Endothelial cell of umbilical vein (primary cell): ENCODE measurements around the gene MTA1. TPM values are rescaled to one million over a fixed set of nuclear protein-coding genes. Genes with fewer than 3 reads are reported as not detected.

ENCODE experiments used
- BruUV-seq: library from RNA; stranded (reverse); fragments of 400-500 nt; replicated peaks from 2 replicates; lab custom pipeline; 2021; lab: Mats Ljungman, UMichigan
- CTCF ChIA-PET: fragments of 300-600, 350-600 bp; sonication (Branson Sonifier 250); formaldehyde crosslinking; loops from one replicate; lab custom pipeline; 2021; ENCODE audit warnings: antibody characterized with exemption, inconsistent platforms; lab: Charles Lee
- POLR2A ChIA-PET: fragments of 300-600, 350-600 bp; sonication (Branson Sonifier 250); formaldehyde crosslinking; loops from one replicate; lab custom pipeline; 2021; ENCODE audit warnings: antibody characterized with exemption, inconsistent platforms; lab: Charles Lee
- DNase-seq: peaks from one replicate; pipeline ENCODE4 v3.0.0-alpha.2; 2011; ENCODE audit warnings: low read depth, low spot score
- FAIRE-seq: peaks from 2 replicates; lab custom pipeline; 2011; peaks lifted over from hg19 to GRCh38; lab: Jason Lieb, UNC
- H2AFZ ChIP-seq: 2 replicates; pipeline ENCODE4 v1.6.0; 2012; ENCODE audit warnings: low read depth, low read length, control low read depth, inconsistent platforms
- H3K27ac ChIP-seq: 2 replicates; pipeline ENCODE4 v1.5.1; 2011; ENCODE audit warnings: low read depth, mild to moderate bottlenecking, control low read depth, low read length, moderate library complexity; ENCODE audit not compliant: insufficient read depth
- H3K27me3 ChIP-seq, 2 experiments: 2 replicates each; pipeline versions ENCODE4 v1.6.0 to v1.6.1; 2011; ENCODE audit warnings: low read length in 2 of 2, mixed read lengths in 1 of 2; ENCODE audit not compliant: control insufficient read depth in 2 of 2, insufficient read depth in 2 of 2
- H3K36me3 ChIP-seq, 2 experiments: 2 replicates in 1 of 2; 3 replicates in 1 of 2; pipeline ENCODE4 v1.5.1; 2011; ENCODE audit warnings: low read length in 2 of 2, mild to moderate bottlenecking in 1 of 2, moderate library complexity in 1 of 2; ENCODE audit not compliant: control insufficient read depth in 2 of 2, insufficient read depth in 2 of 2; ENCODE audit errors: extremely low read depth in 1 of 2
- H3K4me1 ChIP-seq: 3 replicates; pipeline ENCODE4 v1.5.1; 2011; ENCODE audit warnings: mild to moderate bottlenecking, low read length; ENCODE audit not compliant: control insufficient read depth, insufficient read depth; ENCODE audit errors: extremely low read depth
- H3K4me2 ChIP-seq: 2 replicates; pipeline ENCODE4 v1.6.1; 2011; ENCODE audit warnings: low read length, control low read depth, mixed read lengths; ENCODE audit not compliant: insufficient read depth
- H3K4me3 ChIP-seq, 3 experiments: fragments of 200-600 bp in 1 of 3; sonication (generic), shearing (Covaris generic) in 1 of 3; replicated peaks in 1 of 3; 2 replicates each; pipeline ENCODE4 v1.5.1; 2011 to 2016; ENCODE audit warnings: control low read depth in 3 of 3, low read length in 3 of 3, mild to moderate bottlenecking in 2 of 3, inconsistent platforms in 1 of 3, low read depth in 1 of 3, moderate library complexity in 1 of 3; ENCODE audit not compliant: insufficient read depth in 1 of 3
- H3K79me2 ChIP-seq: 2 replicates; pipeline ENCODE4 v1.6.0; 2012; ENCODE audit warnings: low read length, inconsistent platforms; ENCODE audit not compliant: control insufficient read depth, insufficient read depth
- H3K9ac ChIP-seq: replicated peaks from 2 replicates; pipeline ENCODE3; 2011; ENCODE audit warnings: low read length, control low read depth; ENCODE audit not compliant: insufficient read depth; ENCODE audit errors: extremely low read depth
- H3K9me1 ChIP-seq: replicated peaks from 3 replicates; pipeline ENCODE4 v1.6.0; 2011; ENCODE audit warnings: mild to moderate bottlenecking, low read length; ENCODE audit not compliant: control insufficient read depth, insufficient read depth; ENCODE audit errors: extremely low read depth
- H3K9me3 ChIP-seq: replicated peaks from 2 replicates; pipeline ENCODE4 v1.5.1; 2012; ENCODE audit warnings: low read length, inconsistent platforms; ENCODE audit not compliant: control insufficient read depth, insufficient read depth
- H4K20me1 ChIP-seq: replicated peaks from 2 replicates; pipeline ENCODE3; 2011; ENCODE audit warnings: mild to moderate bottlenecking, low read length; ENCODE audit not compliant: control insufficient read depth, insufficient read depth; ENCODE audit errors: extremely low read depth
- CTCF ChIP-seq, 2 donors: IDR thresholded peaks; 1 replicate in 1 of 2; 2 replicates in 1 of 2; pipeline ENCODE4 v1.5.1; 2011; ENCODE audit warnings: low read length in 2 of 2, mild to moderate bottlenecking in 2 of 2, moderate library complexity in 2 of 2, control low read depth in 1 of 2, inconsistent platforms in 1 of 2, low read depth in 1 of 2; ENCODE audit not compliant: insufficient read depth in 1 of 2; ENCODE audit errors: extremely low read depth in 1 of 2
- EZH2 ChIP-seq: IDR thresholded peaks from 2 replicates; pipeline ENCODE4 v1.6.1; 2012; ENCODE audit warnings: borderline replicate concordance, low read depth, mild to moderate bottlenecking, moderate library complexity, low read length, inconsistent platforms; ENCODE audit not compliant: severe bottlenecking
- FOS ChIP-seq: IDR thresholded peaks from 2 replicates; pipeline ENCODE4 v1.6.1; 2011; ENCODE audit warnings: mild to moderate bottlenecking, low read length, moderate library complexity, borderline replicate concordance; ENCODE audit not compliant: insufficient read depth
- GATA2 ChIP-seq: IDR thresholded peaks from 2 replicates; pipeline ENCODE4 v1.7.0; 2011; ENCODE audit warnings: low read depth, mild to moderate bottlenecking, moderate library complexity, mixed read lengths, low read length; ENCODE audit not compliant: insufficient read length, insufficient read depth
- JUN ChIP-seq: IDR thresholded peaks from 2 replicates; pipeline ENCODE4 v1.6.1; 2011; ENCODE audit warnings: borderline replicate concordance, low read depth; ENCODE audit not compliant: insufficient read length, insufficient read depth
- MAX ChIP-seq: IDR thresholded peaks from 2 replicates; pipeline ENCODE4 v1.6.1; 2011; ENCODE audit not compliant: insufficient read depth, insufficient read length
- MYC ChIP-seq: IDR thresholded peaks from one replicate; pipeline ENCODE4 v1.6.1; 2011; ENCODE audit warnings: mild to moderate bottlenecking, low read depth, low read length
- POLR2A ChIP-seq: IDR thresholded peaks from 2 replicates; pipeline ENCODE4 v1.6.1; 2012; ENCODE audit warnings: low read depth, mild to moderate bottlenecking, control low read depth, low read length
- POLR2AphosphoS5 ChIP-seq: IDR thresholded peaks from 2 replicates; pipeline ENCODE4 v1.6.1; 2012; ENCODE audit warnings: low read depth, mild to moderate bottlenecking, control low read depth, low read length, moderate library complexity; ENCODE audit not compliant: insufficient read depth
- dilution Hi-C: fragments of 300-500 bp; cut with MboI; formaldehyde crosslinking; loops from one replicate; pipeline ENCODE4 v1.15.0; 2019; ENCODE audit warnings: low sequenced_read_pairs; ENCODE audit not compliant: extremely low pct_ligation_motif_present
- intact Hi-C: fragments of 100-400 bp; cut with micrococcal nuclease; formaldehyde crosslinking; loops from one replicate; pipeline ENCODE4 v1.10.0; 2022
- polyA plus RNA-seq, 4 experiments: library from polyadenylated mRNA; depleted of rRNA in 3 of 4; stranded (reverse) in 3 of 4; unstranded in 1 of 4; fragments of >200 nt; gene quantifications; 2 replicates each; pipeline versions ENCODE4 v1.2.1 to v1.2.3, GENCODE V29; 2011 to 2012; ENCODE audit warnings: missing spikeins in 1 of 4
- total RNA-seq: library from RNA; stranded (reverse); gene quantifications from 2 replicates; pipeline ENCODE4 v1.2.3, GENCODE V29; 2021

The MTA1 gene
- total and polyA plus RNA-seq, 2 donors (not counting 3 experiments of a cell fraction or from before 2014, with no cell fraction given) = 85.2 to 167 TPM

GRCh38 chr14:105455766-105456660, 36.4 kb downstream of the MTA1 start:
- CTCF ChIA-PET = interaction anchor here (1.4 to 2.6 kb wide), 4 partner anchors 7 to 34 kb away, joined by 3 to 16 read pairs (median 10); partner anchors contain the start of gene TEDC1
- intact Hi-C loops (no loop called here), dilution Hi-C loops (no loop called here)
- Histone ChIP-seq H4K20me1 (no peaks in the 10 kb centered on the region), H3K27me3 (no peaks in the 10 kb centered on the region), H3K79me2 (no peaks in the 10 kb centered on the region), H3K9ac (no peak overlapping the region), H3K4me3 (no peak overlapping the region), H3K36me3 (peaks cover 3 to 53% of the 10 kb centered on the region in 2 experiments), H3K27ac (no peak overlapping the region), H2AFZ (no peak overlapping the region), H3K4me1 (no peaks in the 10 kb centered on the region), H3K9me3 (no peaks in the 10 kb centered on the region), H3K4me2 (no peak overlapping the region), H3K9me1 (no peaks in the 10 kb centered on the region)
- FAIRE-seq = no peak
- no peak for TF ChIP-seq GATA2
- TF ChIP-seq MAX = no peak
- no peak for TF ChIP-seq JUN
- no peak for TF ChIP-seq EZH2
- TF ChIP-seq POLR2A = no peak
- no peak for TF ChIP-seq MYC
- no peak for TF ChIP-seq CTCF (IDR thresholded peaks at IDR 0.05; ENCODE audit: extremely low read depth in 1 of 2, insufficient read depth in 1 of 2, low read depth in 1 of 2, low read length in 2 of 2)
- TF ChIP-seq POLR2AphosphoS5 = no peak
- no peak for TF ChIP-seq FOS
- DNase-seq = no peak
- POLR2A ChIA-PET = no interaction called here
- no TSS peak for BruUV-seq
